ENCODE data around the gene LOXL4.

- TF ChIP-seq POLR2A (IDR thresholded peaks at IDR 0.05) (no peak), CTCF (IDR thresholded peaks at IDR 0.05) (no peak)
Observed at GRCh38 chr10:98236862-98237261, 31.1 kb downstream of the LOXL4 start.

Data from Peyer's patch (tissue), 4 donors.